ENCODE results near the gene ATP13A5.

- no peak for TF ChIP-seq CTCF (IDR thresholded peaks at IDR 0.05; ENCODE audit: low read depth, low read length)
- no peak for TF ChIP-seq EZH2phosphoT487 (IDR thresholded peaks at IDR 0.05; ENCODE audit: low read depth)
Measured at GRCh38 chr3:193230610-193231009, 147.9 kb downstream of the ATP13A5 start.
